GM18508 (cell line): ENCODE measurements around the gene APOB.

Source experiments
- ATAC-seq: cut with Tn5 transposase; IDR thresholded peaks from one replicate; pipeline ENCODE4 v1.9.1; 2021; ENCODE audit warnings: moderate number of reproducible peaks; ENCODE audit not compliant: insufficient read depth, unreplicated experiment

The APOB gene

GRCh38 chr2:21020031-21020667 lies 23.7 kb downstream of the APOB start:
- no peak for ATAC-seq

- no peak for ATAC-seq
Observed at GRCh38 chr2:21019678-21020021, 24.2 kb downstream of the APOB start.

GRCh38 chr2:21019000-21019677 lies 24.7 kb downstream of the APOB start:
- no peak for ATAC-seq

- ATAC-seq: no peak
Observed at GRCh38 chr2:21018290-21018689, 25.6 kb downstream of the APOB start.

GRCh38 chr2:21017748-21018276 lies 26.1 kb downstream of the APOB start:
- no peak for ATAC-seq

GRCh38 chr2:21015281-21015645 lies 28.6 kb downstream of the APOB start:
- no peak for ATAC-seq

- no peak for ATAC-seq
Observed at GRCh38 chr2:21014364-21015280, 29.3 kb downstream of the APOB start.

GRCh38 chr2:21013043-21013816 lies 30.6 kb downstream of the APOB start:
- ATAC-seq: no peak

GRCh38 chr2:21012557-21012937 lies 31.3 kb downstream of the APOB start:
- ATAC-seq: no peak

- ATAC-seq: no peak
Observed at GRCh38 chr2:21011876-21012556, 31.9 kb downstream of the APOB start.

GRCh38 chr2:21011453-21011852 lies 32.4 kb downstream of the APOB start:
- ATAC-seq: no peak

GRCh38 chr2:21010813-21011439 lies 32.9 kb downstream of the APOB start:
- no peak for ATAC-seq

- no peak for ATAC-seq
Observed at GRCh38 chr2:21009662-21010225, 34.1 kb downstream of the APOB start.

GRCh38 chr2:21008790-21009661 lies 34.8 kb downstream of the APOB start:
- no peak for ATAC-seq

GRCh38 chr2:21008014-21008789 lies 35.7 kb downstream of the APOB start:
- no peak for ATAC-seq

GRCh38 chr2:21007129-21008013 lies 36.5 kb downstream of the APOB start:
- no peak for ATAC-seq
